A375 (cell line): ENCODE measurements around the gene CAMKV. TPM values are rescaled to one million over a fixed set of nuclear protein-coding genes. Genes with fewer than 3 reads are reported as not detected.

Experiments
- small RNA-seq: library from RNA; depleted of rRNA; stranded (forward); fragments of <200 nt; gene quantifications from one replicate; pipeline ENCODE3, GENCODE V24; 2014
- total RNA-seq: library from RNA; depleted of rRNA; stranded (reverse); fragments of >200 nt; shearing (Covaris generic); gene quantifications from 2 replicates; pipeline ENCODE4 v1.2.3, GENCODE V29; 2014; rRNA removed

CAMKV gene
- total RNA-seq, result not detected in 2 replicates

GRCh38 chr3:49869525-49870126, at the start of gene CAMKV:
Gene CAMKV, minus strand, starts transcription at chr3:49869906. Its CDS starts 7,518 bp downstream, at chr3:49862388.

GRCh38 chr3:49903451-49904424, 34.0 kb upstream of the CAMKV start, which contains the start of gene MST1R:
Gene MST1R, minus strand, starts transcription at chr3:49903873. Its CDS starts 264 bp downstream, at chr3:49903609.

GRCh38 chr3:49856181-49857005, 13.3 kb downstream of the CAMKV start, which contains the start of gene TRAIP:
Gene TRAIP, minus strand, starts transcription at chr3:49856564. Its CDS starts 111 bp downstream, at chr3:49856453.

DNA sequence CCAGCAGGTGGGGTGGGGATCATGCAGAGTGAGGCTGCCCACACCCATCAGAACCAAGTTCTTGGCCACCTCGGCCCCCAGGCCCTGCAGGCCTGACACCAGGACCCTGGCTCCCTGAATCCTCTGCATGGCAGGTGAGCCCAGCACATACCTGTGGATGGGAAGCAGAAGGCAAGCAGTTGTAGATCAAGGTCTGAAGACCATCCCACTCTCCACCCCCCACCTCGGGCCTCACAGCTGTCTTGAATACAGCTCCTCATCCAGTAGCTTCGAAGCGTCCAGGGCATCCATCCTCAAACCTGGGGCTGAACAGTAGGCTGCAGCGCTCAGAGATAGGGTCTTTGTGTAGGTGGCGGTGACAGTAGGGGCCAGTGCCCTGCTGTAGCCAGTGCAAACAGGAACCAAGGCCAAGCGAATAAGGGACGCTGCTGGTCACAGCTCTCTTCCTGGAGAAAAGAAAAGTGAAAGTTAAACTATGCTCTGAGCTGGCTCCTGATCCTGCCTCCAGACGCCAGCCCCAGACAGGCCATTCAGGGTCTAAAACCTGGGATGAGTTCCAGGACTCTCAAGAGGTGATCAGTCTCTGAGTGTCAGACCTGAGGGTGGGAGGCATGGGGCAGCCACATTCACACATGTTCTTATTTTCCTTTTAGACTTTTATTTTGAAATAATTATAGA, 56.1 kb downstream of the CAMKV start, which contains the start of gene UBA7:
TSS of gene UBA7 (minus strand) at position 457 of the 678 bp plus-strand sequence. CDS start at position 291, 166 bp downstream.

Small RNA genes lying within 50 kb of the gene (small RNA-seq; reads per million reads assigned to genes)
- gene RN7SL217P, result not detected

Other genes starting within 250 kb of the CAMKV start
- gene APEH, start 195.6 kb downstream of the CAMKV start, total RNA-seq, result 118 and 124 TPM in 2 replicates
- gene MST1, start 180.4 kb downstream of the CAMKV start, total RNA-seq, result 7.4 and 8.0 TPM in 2 replicates
- gene RNF123, start 180.3 kb downstream of the CAMKV start, total RNA-seq, result 31.3 and 47.1 TPM in 2 replicates
- 4.3 and 4.4 TPM in 2 replicates for gene AMIGO3, start 150.2 kb downstream of the CAMKV start, total RNA-seq
- 33.8 and 36.5 TPM in 2 replicates for gene GMPPB, start 146.0 kb downstream of the CAMKV start, total RNA-seq
- gene IP6K1, start 83.4 kb downstream of the CAMKV start, total RNA-seq, result 32.7 and 36.0 TPM in 2 replicates
- gene CDHR4, start 70.0 kb downstream of the CAMKV start, total RNA-seq, result 0.11 and 0.26 TPM in 2 replicates
- gene INKA1, start 66.6 kb downstream of the CAMKV start, total RNA-seq, result 0.68 and 1.7 TPM in 2 replicates
- 8.3 and 8.9 TPM in 2 replicates for gene UBA7, start 56.0 kb downstream of the CAMKV start, total RNA-seq
- 11.6 and 16.4 TPM in 2 replicates for gene TRAIP, start 13.3 kb downstream of the CAMKV start, total RNA-seq
- 1.3 and 1.4 TPM in 2 replicates for gene MST1R, start 34.0 kb upstream of the CAMKV start, total RNA-seq
- 12.3 and 16.0 TPM in 2 replicates for gene MON1A, start 59.9 kb upstream of the CAMKV start, total RNA-seq
- gene RBM6, start 70.2 kb upstream of the CAMKV start, total RNA-seq, result 59.4 and 79.9 TPM in 2 replicates
- 144 and 173 TPM in 2 replicates for gene RBM5, start 219.0 kb upstream of the CAMKV start, total RNA-seq